Kidney epithelial cell (primary cell): ENCODE results near the gene MLYCD. TPM values are rescaled to one million over a fixed set of nuclear protein-coding genes. Genes with fewer than 3 reads are reported as not detected.

Source experiments
- DNase-seq: peaks from one replicate; pipeline ENCODE4 v3.0.0-alpha.2; 2010; ENCODE audit warnings: low read depth
- H3K27me3 ChIP-seq: 2 replicates; pipeline ENCODE4 v1.6.0; 2011; ENCODE audit warnings: low read length; ENCODE audit not compliant: control insufficient read depth, insufficient read depth
- H3K36me3 ChIP-seq: 2 replicates; pipeline ENCODE4 v1.5.1; 2011; ENCODE audit warnings: low read length; ENCODE audit not compliant: control insufficient read depth, insufficient read depth
- H3K4me3 ChIP-seq: 2 replicates; pipeline ENCODE4 v1.5.1; 2011; ENCODE audit warnings: low read depth, mild to moderate bottlenecking, control low read depth, low read length
- CTCF ChIP-seq: IDR thresholded peaks from 2 replicates; pipeline ENCODE4 v1.5.1; 2011; ENCODE audit warnings: mild to moderate bottlenecking, moderate library complexity, low read length, control low read depth, inconsistent platforms; ENCODE audit not compliant: insufficient read depth, poor library complexity, severe bottlenecking
- total RNA-seq: library from RNA; depleted of rRNA; stranded (reverse); fragments of >200 nt; gene quantifications from 2 replicates; pipeline ENCODE4 v1.2.3, GENCODE V29; 2015

Gene MLYCD
- total RNA-seq, result 3.4 and 3.5 TPM in 2 replicates

GRCh38 chr16:83898463-83899271 is at the start of gene MLYCD:
MLYCD (plus strand) TSS chr16:83899115; CDS start chr16:83899145, 30 bp downstream.
- no peaks in the 10 kb centered on the region for H3K36me3 ChIP-seq
- no peak for TF ChIP-seq CTCF
- H3K27me3 ChIP-seq, result no peaks in the 10 kb centered on the region
- peak within 1 kb of the TSS; percentile 81 for H3K4me3 ChIP-seq
- DNase-seq, result no peak

- no peak for TF ChIP-seq CTCF
- no peak for DNase-seq
- H3K27me3 ChIP-seq, result no peaks in the 10 kb centered on the region
These were observed 49.5 kb upstream of the MLYCD start for GRCh38 chr16:83849421-83849820.

GRCh38 chr16:83850947-83851346 is 48.0 kb upstream of the MLYCD start:
- TF ChIP-seq CTCF, result no peak
- Histone ChIP-seq H3K27me3 (peaks cover 3% of the 10 kb centered on the region), H3K4me3 (no peak overlapping the region), H3K36me3 (no peaks in the 10 kb centered on the region)
- DNase-seq, result no peak

More at GRCh38 chr16:83849421-83849820, 49.5 kb upstream of the MLYCD start:
- no peak overlapping the region for H3K4me3 ChIP-seq
- no peaks in the 10 kb centered on the region for H3K36me3 ChIP-seq

GRCh38 chr16:83851473-83851872 is 47.4 kb upstream of the MLYCD start:
- no peak for TF ChIP-seq CTCF
- Histone ChIP-seq H3K36me3 (no peaks in the 10 kb centered on the region), H3K4me3 (no peak overlapping the region), H3K27me3 (peaks cover 3% of the 10 kb centered on the region)
- no peak for DNase-seq

GRCh38 chr16:83852774-83853173 is 46.1 kb upstream of the MLYCD start:
- TF ChIP-seq CTCF, result no peak
- no peaks in the 10 kb centered on the region for H3K36me3 ChIP-seq
- DNase-seq, result no peak
- H3K4me3 ChIP-seq, result no peak overlapping the region
- H3K27me3 ChIP-seq, result peaks cover 3% of the 10 kb centered on the region

GRCh38 chr16:83853834-83854233 is 45.1 kb upstream of the MLYCD start:
- no peak for TF ChIP-seq CTCF
- Histone ChIP-seq H3K4me3 (no peak overlapping the region), H3K36me3 (no peaks in the 10 kb centered on the region), H3K27me3 (peaks cover 3% of the 10 kb centered on the region)
- no peak for DNase-seq
